ENCODE measurements around the gene CDC27.
A peak's percentile ranks its signal among the peaks of the same experiment; 100 is the strongest.

Gene CDC27

GRCh38 chr17:47197821-47198220 lies 8.7 kb upstream of the CDC27 start:
- Histone ChIP-seq H3K79me2 (ENCODE audit: control insufficient read depth, insufficient read depth, low read length) (no peaks in the 10 kb centered on the region), H3K4me1 (ENCODE audit: control insufficient read depth, low read depth, low read length) (no peaks in the 10 kb centered on the region), H2BK5ac (ENCODE audit: low read length) (no peak overlapping the region), H2BK15ac (replicated peaks; ENCODE audit: low read depth) (no peak overlapping the region), H4K8ac (ENCODE audit: low read depth, low read length) (no peak overlapping the region), H3K4me2 (ENCODE audit: low read length) (no peak overlapping the region), H3K9ac (ENCODE audit: low read length) (no peak overlapping the region), H3K36me3 (ENCODE audit: control insufficient read depth, insufficient read depth, low read length) (no peaks in the 10 kb centered on the region), H3K27ac (ENCODE audit: low read depth, low read length) (no peak overlapping the region), H3K4ac (ENCODE audit: low read depth, low read length) (no peak overlapping the region), H2BK120ac (ENCODE audit: low read depth, low read length) (no peak overlapping the region), H2AK5ac (ENCODE audit: low read length) (no peak overlapping the region), H3K79me1 (ENCODE audit: low read length) (no peaks in the 10 kb centered on the region), H3K27me3 (ENCODE audit: insufficient read depth, low read length, poor library complexity) (no peaks in the 10 kb centered on the region), H4K5ac (ENCODE audit: low read length) (no peak overlapping the region), H3K4me3 (ENCODE audit: low read length) (no peak overlapping the region), H3K18ac (ENCODE audit: low read length) (no peak overlapping the region), H3K56ac (ENCODE audit: low read length) (no peak overlapping the region), H3K23ac (ENCODE audit: low read length) (no peak overlapping the region)
- peak; percentile 15 for DNase-seq

- H3K4ac ChIP-seq (ENCODE audit: low read depth, low read length): no peak overlapping the region
- H4K8ac ChIP-seq (ENCODE audit: low read depth, low read length): no peak overlapping the region
- H3K9ac ChIP-seq (ENCODE audit: low read length): no peak overlapping the region
- WGBS (ENCODE audit: extremely low coverage, insufficient coverage, low lambda C conversion rate): no CpG with 5 or more reads among the region's 4 CpGs
- H2BK15ac ChIP-seq (replicated peaks; ENCODE audit: low read depth): no peak overlapping the region
- H3K36me3 ChIP-seq (ENCODE audit: control insufficient read depth, insufficient read depth, low read length): no peaks in the 10 kb centered on the region
- no peaks in the 10 kb centered on the region for H3K27me3 ChIP-seq (ENCODE audit: insufficient read depth, low read length, poor library complexity)
- H3K23ac ChIP-seq (ENCODE audit: low read length): no peak overlapping the region
- H3K79me2 ChIP-seq (ENCODE audit: control insufficient read depth, insufficient read depth, low read length): no peaks in the 10 kb centered on the region
- H3K79me1 ChIP-seq (ENCODE audit: low read length): no peaks in the 10 kb centered on the region
- no peak overlapping the region for H3K56ac ChIP-seq (ENCODE audit: low read length)
- H3K27ac ChIP-seq (ENCODE audit: low read depth, low read length): no peak overlapping the region
- H3K4me3 ChIP-seq (ENCODE audit: low read length): no peak overlapping the region
- no peak overlapping the region for H2BK5ac ChIP-seq (ENCODE audit: low read length)
- H3K4me2 ChIP-seq (ENCODE audit: low read length): no peak overlapping the region
- no peak overlapping the region for H4K5ac ChIP-seq (ENCODE audit: low read length)
- H3K18ac ChIP-seq (ENCODE audit: low read length): no peak overlapping the region
- H2BK120ac ChIP-seq (ENCODE audit: low read depth, low read length): no peak overlapping the region
- DNase-seq: peak; percentile 6
- no peak overlapping the region for H2AK5ac ChIP-seq (ENCODE audit: low read length)
- H3K4me1 ChIP-seq (ENCODE audit: control insufficient read depth, low read depth, low read length): no peaks in the 10 kb centered on the region
Measured at GRCh38 chr17:47193931-47194511, 4.9 kb upstream of the CDC27 start.

- H3K4me2 ChIP-seq (ENCODE audit: low read length): no peak overlapping the region
- H3K79me2 ChIP-seq (ENCODE audit: control insufficient read depth, insufficient read depth, low read length): peaks cover 8% of the 10 kb centered on the region
- no peak overlapping the region for H3K4me3 ChIP-seq (ENCODE audit: low read length)
- no peaks in the 10 kb centered on the region for H3K4me1 ChIP-seq (ENCODE audit: control insufficient read depth, low read depth, low read length)
- no peak overlapping the region for H2AK5ac ChIP-seq (ENCODE audit: low read length)
- no peak overlapping the region for H4K5ac ChIP-seq (ENCODE audit: low read length)
- H2BK15ac ChIP-seq (replicated peaks; ENCODE audit: low read depth): no peak overlapping the region
- no peak overlapping the region for H3K9ac ChIP-seq (ENCODE audit: low read length)
- no peak overlapping the region for H3K56ac ChIP-seq (ENCODE audit: low read length)
- no peaks in the 10 kb centered on the region for H3K79me1 ChIP-seq (ENCODE audit: low read length)
- no peaks in the 10 kb centered on the region for H3K36me3 ChIP-seq (ENCODE audit: control insufficient read depth, insufficient read depth, low read length)
- no peak overlapping the region for H2BK120ac ChIP-seq (ENCODE audit: low read depth, low read length)
- H3K18ac ChIP-seq (ENCODE audit: low read length): no peak overlapping the region
- H3K4ac ChIP-seq (ENCODE audit: low read depth, low read length): no peak overlapping the region
- no peak overlapping the region for H2BK5ac ChIP-seq (ENCODE audit: low read length)
- no peak overlapping the region for H4K8ac ChIP-seq (ENCODE audit: low read depth, low read length)
- no peak for DNase-seq
- H3K27ac ChIP-seq (ENCODE audit: low read depth, low read length): no peak overlapping the region
- peak overlapping the region; percentile 3 for H3K23ac ChIP-seq (ENCODE audit: low read length)
- no peaks in the 10 kb centered on the region for H3K27me3 ChIP-seq (ENCODE audit: insufficient read depth, low read length, poor library complexity)
- no CpG with 5 or more reads among the region's 6 CpGs for WGBS (ENCODE audit: extremely low coverage, insufficient coverage, low lambda C conversion rate)
Measured at GRCh38 chr17:47192554-47192953, 3.5 kb upstream of the CDC27 start.

GRCh38 chr17:47190770-47191169 lies 1.7 kb upstream of the CDC27 start:
- no peak overlapping the region for H3K27ac ChIP-seq (ENCODE audit: low read depth, low read length)
- no peak overlapping the region for H3K4ac ChIP-seq (ENCODE audit: low read depth, low read length)
- no peak overlapping the region for H3K9ac ChIP-seq (ENCODE audit: low read length)
- peaks cover 18% of the 10 kb centered on the region for H3K79me2 ChIP-seq (ENCODE audit: control insufficient read depth, insufficient read depth, low read length)
- H3K4me1 ChIP-seq (ENCODE audit: control insufficient read depth, low read depth, low read length): no peaks in the 10 kb centered on the region
- H3K23ac ChIP-seq (ENCODE audit: low read length): no peak overlapping the region
- H2BK15ac ChIP-seq (replicated peaks; ENCODE audit: low read depth): no peak overlapping the region
- H2BK120ac ChIP-seq (ENCODE audit: low read depth, low read length): no peak overlapping the region
- no peaks in the 10 kb centered on the region for H3K36me3 ChIP-seq (ENCODE audit: control insufficient read depth, insufficient read depth, low read length)
- DNase-seq: no peak
- H4K5ac ChIP-seq (ENCODE audit: low read length): no peak overlapping the region
- H4K8ac ChIP-seq (ENCODE audit: low read depth, low read length): no peak overlapping the region
- H3K79me1 ChIP-seq (ENCODE audit: low read length): peaks cover 2% of the 10 kb centered on the region
- no peak overlapping the region for H2BK5ac ChIP-seq (ENCODE audit: low read length)
- no peak overlapping the region for H3K18ac ChIP-seq (ENCODE audit: low read length)
- no peaks in the 10 kb centered on the region for H3K27me3 ChIP-seq (ENCODE audit: insufficient read depth, low read length, poor library complexity)
- no CpG with 5 or more reads among the region's 1 CpG for WGBS (ENCODE audit: extremely low coverage, insufficient coverage, low lambda C conversion rate)
- H2AK5ac ChIP-seq (ENCODE audit: low read length): no peak overlapping the region
- no peak overlapping the region for H3K56ac ChIP-seq (ENCODE audit: low read length)
- H3K4me3 ChIP-seq (ENCODE audit: low read length): no peak overlapping the region
- H3K4me2 ChIP-seq (ENCODE audit: low read length): no peak overlapping the region

- Histone ChIP-seq H3K79me1 (ENCODE audit: low read length) (peaks cover 3% of the 10 kb centered on the region), H3K9ac (ENCODE audit: low read length) (no peak overlapping the region), H3K36me3 (ENCODE audit: control insufficient read depth, insufficient read depth, low read length) (no peaks in the 10 kb centered on the region), H3K4ac (ENCODE audit: low read depth, low read length) (no peak overlapping the region), H2BK120ac (ENCODE audit: low read depth, low read length) (no peak overlapping the region), H3K79me2 (ENCODE audit: control insufficient read depth, insufficient read depth, low read length) (peaks cover 21% of the 10 kb centered on the region), H3K27me3 (ENCODE audit: insufficient read depth, low read length, poor library complexity) (no peaks in the 10 kb centered on the region), H3K27ac (ENCODE audit: low read depth, low read length) (no peak overlapping the region), H4K5ac (ENCODE audit: low read length) (no peak overlapping the region), H3K18ac (ENCODE audit: low read length) (no peak overlapping the region), H2BK5ac (ENCODE audit: low read length) (no peak overlapping the region), H3K4me3 (ENCODE audit: low read length) (no peak overlapping the region), H4K8ac (ENCODE audit: low read depth, low read length) (no peak overlapping the region), H3K23ac (ENCODE audit: low read length) (no peak overlapping the region), H3K4me1 (ENCODE audit: control insufficient read depth, low read depth, low read length) (no peaks in the 10 kb centered on the region), H3K56ac (ENCODE audit: low read length) (no peak overlapping the region), H2BK15ac (replicated peaks; ENCODE audit: low read depth) (no peak overlapping the region), H3K4me2 (ENCODE audit: low read length) (no peak overlapping the region), H2AK5ac (ENCODE audit: low read length) (no peak overlapping the region)
- no peak for DNase-seq
- WGBS (ENCODE audit: extremely low coverage, insufficient coverage, low lambda C conversion rate): no CpG with 5 or more reads among the region's 4 CpGs
Measured at GRCh38 chr17:47190243-47190642, 1.1 kb upstream of the CDC27 start.

GRCh38 chr17:47189732-47190237 lies 690 bp upstream of the CDC27 start:
- no peaks in the 10 kb centered on the region for H3K27me3 ChIP-seq (ENCODE audit: insufficient read depth, low read length, poor library complexity)
- no peak overlapping the region for H4K5ac ChIP-seq (ENCODE audit: low read length)
- H3K23ac ChIP-seq (ENCODE audit: low read length): no peak overlapping the region
- peak overlapping the region; percentile 61 for H3K4me2 ChIP-seq (ENCODE audit: low read length)
- peak overlapping the region; percentile 68 for H3K9ac ChIP-seq (ENCODE audit: low read length)
- H2BK5ac ChIP-seq (ENCODE audit: low read length): no peak overlapping the region
- H3K79me2 ChIP-seq (ENCODE audit: control insufficient read depth, insufficient read depth, low read length): peaks cover 22% of the 10 kb centered on the region
- H3K4me3 ChIP-seq (ENCODE audit: low read length): peak overlapping the region; percentile 18
- no peak for DNase-seq
- no peaks in the 10 kb centered on the region for H3K36me3 ChIP-seq (ENCODE audit: control insufficient read depth, insufficient read depth, low read length)
- no peaks in the 10 kb centered on the region for H3K4me1 ChIP-seq (ENCODE audit: control insufficient read depth, low read depth, low read length)
- no peak overlapping the region for H2BK120ac ChIP-seq (ENCODE audit: low read depth, low read length)
- H3K18ac ChIP-seq (ENCODE audit: low read length): no peak overlapping the region
- peaks cover 3% of the 10 kb centered on the region for H3K79me1 ChIP-seq (ENCODE audit: low read length)
- H4K8ac ChIP-seq (ENCODE audit: low read depth, low read length): no peak overlapping the region
- WGBS (ENCODE audit: extremely low coverage, insufficient coverage, low lambda C conversion rate): no CpG with 5 or more reads among the region's 5 CpGs
- H2BK15ac ChIP-seq (replicated peaks; ENCODE audit: low read depth): no peak overlapping the region
- H2AK5ac ChIP-seq (ENCODE audit: low read length): no peak overlapping the region
- peak overlapping the region; percentile 79 for H3K56ac ChIP-seq (ENCODE audit: low read length)
- no peak overlapping the region for H3K27ac ChIP-seq (ENCODE audit: low read depth, low read length)
- no peak overlapping the region for H3K4ac ChIP-seq (ENCODE audit: low read depth, low read length)

Measured in mesendoderm (in vitro differentiated cells).